Activated naive CD4-positive, alpha-beta T cell treated with anti-CD3 and anti-CD28 coated beads, Interleukin-2, amount 10 ng/mL, durations not matched to agents 7 days and 5 days (primary cell): ENCODE measurements around the gene LRFN2.
A peak's percentile ranks its signal among the peaks of the same experiment; 100 is the strongest.

Experiments
- CTCF ChIA-PET: fragments of 350-600 bp; sonication (Branson Sonifier 250); formaldehyde crosslinking; loops from one replicate; lab custom pipeline; 2021; ENCODE audit warnings: antibody characterized with exemption; lab: Charles Lee
- DNase-seq: peaks from one replicate; pipeline ENCODE4 v3.0.0-alpha.2; 2020
- H3K27ac Mint-ChIP-seq: one replicate; pipeline ENCODE4 v1.8.0; 2021; ENCODE audit warnings: mild to moderate bottlenecking, moderate library complexity, mixed read lengths
- H3K27me3 Mint-ChIP-seq: one replicate; pipeline ENCODE4 v1.8.0; 2021; ENCODE audit warnings: mild to moderate bottlenecking, mixed read lengths
- H3K36me3 Mint-ChIP-seq: one replicate; pipeline ENCODE4 v1.8.0; 2021; ENCODE audit warnings: mixed read lengths
- H3K4me1 Mint-ChIP-seq: one replicate; pipeline ENCODE4 v1.8.0; 2021; ENCODE audit warnings: mixed read lengths
- H3K4me3 Mint-ChIP-seq: one replicate; pipeline ENCODE4 v1.8.0; 2021; ENCODE audit warnings: mild to moderate bottlenecking, moderate library complexity, mixed read lengths
- H3K9me3 Mint-ChIP-seq: one replicate; pipeline ENCODE4 v1.8.0; 2021; ENCODE audit warnings: mixed read lengths

Gene LRFN2

DNA sequence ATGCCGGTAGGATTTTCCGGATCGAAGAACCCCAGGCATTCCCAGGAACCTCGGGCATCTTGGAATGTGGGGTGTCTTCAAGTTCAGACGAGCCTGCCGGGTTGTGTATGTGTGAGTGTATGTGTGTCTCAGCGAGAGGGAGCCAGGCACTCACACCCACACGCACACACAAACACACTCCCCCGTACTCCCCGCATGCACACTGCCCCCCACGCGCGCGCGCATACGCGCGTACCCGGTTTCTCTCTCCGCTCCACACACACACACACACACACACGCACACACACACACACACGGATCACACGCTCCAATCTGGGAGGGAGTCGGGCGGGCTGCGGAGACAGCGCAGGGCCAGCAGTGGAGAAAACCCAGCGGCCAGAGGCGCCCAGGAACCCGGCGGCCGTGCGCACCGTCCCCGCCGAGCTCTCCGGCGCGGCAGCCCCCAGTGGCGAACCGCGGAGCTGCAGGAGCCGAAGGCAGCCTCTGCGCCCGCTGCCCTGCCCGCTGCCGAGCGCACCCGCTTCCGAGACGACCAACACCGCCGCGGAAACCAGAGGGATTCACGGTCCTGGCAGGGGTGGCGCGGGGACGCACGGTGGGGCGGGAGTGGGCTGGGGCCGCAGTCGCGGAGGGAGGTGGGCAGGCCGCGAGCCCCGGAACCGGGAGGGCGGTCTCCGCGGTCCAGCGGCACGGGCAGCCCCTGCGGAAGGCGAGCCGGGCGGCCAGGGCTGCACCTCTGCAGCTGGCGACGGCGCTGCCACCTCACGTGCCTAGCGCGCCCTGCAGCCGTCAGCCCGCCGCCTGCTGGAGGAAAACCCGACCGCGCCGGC, at the start of gene LRFN2:
Gene LRFN2 (minus strand): TSS at position 125 of the 830 bp plus-strand sequence.
- CTCF ChIA-PET = interaction anchor here (0.6 to 1.3 kb wide), 4 partner anchors 36 to 273 kb away, joined by 3 to 4 read pairs (median 3); no protein-coding TSS in a partner anchor
- no peak within 1 kb of the TSS for H3K27ac Mint-ChIP-seq
- H3K27me3 Mint-ChIP-seq = peaks cover 72% of the 10 kb centered on the region
- peaks cover 24% of the 10 kb centered on the region for H3K4me1 Mint-ChIP-seq
- peak; percentile 80 for DNase-seq
- H3K36me3 Mint-ChIP-seq = no peaks in the 10 kb centered on the region
- no peaks in the 10 kb centered on the region for H3K9me3 Mint-ChIP-seq
- peak within 1 kb of the TSS; percentile 69 for H3K4me3 Mint-ChIP-seq

DNA sequence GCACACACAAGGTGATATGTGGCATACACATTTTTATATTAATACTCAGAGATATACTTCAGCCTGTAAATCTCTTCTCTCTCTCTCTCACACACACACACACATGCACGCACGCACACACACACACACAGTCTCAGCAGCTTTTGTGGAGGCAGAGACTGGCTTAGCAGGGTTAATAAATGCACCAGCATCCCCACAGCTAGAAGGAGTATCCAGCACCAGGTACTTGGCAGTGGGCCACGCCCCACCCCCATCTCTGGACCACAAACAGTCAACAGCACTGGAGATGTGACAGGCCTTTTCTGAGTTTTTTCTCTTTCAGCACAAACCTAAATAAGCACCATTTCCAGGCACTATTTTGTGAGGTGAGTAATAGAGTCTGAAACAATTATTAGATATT, 47.3 kb upstream of the LRFN2 start:
- Mint-ChIP-seq H3K9me3 (no peaks in the 10 kb centered on the region), H3K27me3 (peaks cover 16% of the 10 kb centered on the region), H3K4me3 (no peak overlapping the region), H3K4me1 (peaks cover 3% of the 10 kb centered on the region), H3K36me3 (no peaks in the 10 kb centered on the region), H3K27ac (no peak overlapping the region)
- CTCF ChIA-PET = no interaction called here
- DNase-seq = no peak

DNA sequence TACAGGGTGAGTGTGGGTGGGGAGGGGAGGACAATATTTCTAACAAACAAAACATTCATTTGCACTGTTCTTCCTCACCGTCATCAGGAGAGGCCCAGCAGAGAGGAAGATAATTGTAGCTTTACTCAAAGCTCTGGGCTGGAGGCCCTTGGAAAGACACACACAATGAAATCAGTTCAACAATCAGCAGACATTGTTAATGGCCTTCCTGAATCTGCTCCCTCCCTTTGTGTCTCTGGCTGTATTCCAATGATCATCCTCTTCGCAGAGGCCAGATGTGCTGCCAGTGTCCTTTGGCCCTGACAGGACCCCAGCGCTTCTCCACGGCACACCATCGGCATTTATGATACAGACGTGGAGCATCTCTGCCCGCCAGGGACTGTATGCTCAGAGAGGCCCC, 44.6 kb upstream of the LRFN2 start:
- Mint-ChIP-seq H3K4me1 (no peaks in the 10 kb centered on the region), H3K27me3 (peaks cover 19% of the 10 kb centered on the region), H3K27ac (no peak overlapping the region), H3K36me3 (no peaks in the 10 kb centered on the region), H3K9me3 (no peaks in the 10 kb centered on the region), H3K4me3 (no peak overlapping the region)
- CTCF ChIA-PET = no interaction called here
- no peak for DNase-seq

DNA sequence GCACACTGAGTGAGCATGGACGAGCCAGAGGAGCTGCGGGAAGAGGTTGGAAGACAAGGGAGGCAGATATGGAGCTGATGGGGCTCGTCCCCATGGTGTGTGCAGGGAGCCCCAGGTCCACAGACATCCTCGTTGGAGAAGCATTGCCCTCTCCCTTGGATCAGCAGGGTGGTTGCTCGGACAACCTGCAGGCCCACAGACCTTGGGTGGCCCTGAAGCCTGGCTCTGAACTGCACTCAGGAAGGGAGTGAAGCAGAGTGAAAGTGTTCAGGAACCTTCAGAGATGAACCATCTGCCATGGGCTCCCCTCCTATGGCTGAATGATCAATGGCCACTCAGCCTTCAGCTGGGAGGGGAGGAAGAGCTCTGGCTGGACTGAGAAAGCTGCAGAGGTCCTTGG, 43.3 kb upstream of the LRFN2 start:
- Mint-ChIP-seq H3K27ac (no peak overlapping the region), H3K4me1 (no peaks in the 10 kb centered on the region), H3K4me3 (no peak overlapping the region), H3K9me3 (no peaks in the 10 kb centered on the region), H3K36me3 (no peaks in the 10 kb centered on the region), H3K27me3 (peaks cover 19% of the 10 kb centered on the region)
- CTCF ChIA-PET = no interaction called here
- DNase-seq = no peak

DNA sequence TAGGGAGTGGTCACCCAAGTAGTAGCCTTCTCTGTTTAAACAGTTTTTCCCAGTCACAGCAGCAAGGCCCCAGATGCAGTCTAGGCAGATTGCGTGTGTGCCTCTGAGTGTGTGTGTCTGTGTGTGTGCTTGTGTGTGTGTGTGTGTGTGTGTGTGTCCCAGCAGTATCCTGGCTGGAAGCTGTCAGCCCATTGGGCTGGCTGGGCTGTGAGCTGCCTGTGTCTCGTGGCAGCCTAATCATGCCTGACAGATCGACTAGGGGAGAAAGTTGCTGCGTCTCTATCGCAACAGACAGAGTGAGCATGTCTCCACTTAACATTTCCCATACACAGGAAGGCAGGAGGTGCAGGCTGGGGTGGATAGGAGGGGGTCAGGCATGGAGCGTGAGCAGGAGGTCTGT, 42.9 kb upstream of the LRFN2 start:
- H3K36me3 Mint-ChIP-seq = no peaks in the 10 kb centered on the region
- H3K4me3 Mint-ChIP-seq = no peak overlapping the region
- no peak overlapping the region for H3K27ac Mint-ChIP-seq
- H3K27me3 Mint-ChIP-seq = peaks cover 19% of the 10 kb centered on the region
- no peaks in the 10 kb centered on the region for H3K4me1 Mint-ChIP-seq
- CTCF ChIA-PET = interaction anchor here (0.6 kb wide), 1 partner anchor 130 kb away, joined by 3 read pairs; no protein-coding TSS in a partner anchor
- no peak for DNase-seq
- H3K9me3 Mint-ChIP-seq = no peaks in the 10 kb centered on the region

DNA sequence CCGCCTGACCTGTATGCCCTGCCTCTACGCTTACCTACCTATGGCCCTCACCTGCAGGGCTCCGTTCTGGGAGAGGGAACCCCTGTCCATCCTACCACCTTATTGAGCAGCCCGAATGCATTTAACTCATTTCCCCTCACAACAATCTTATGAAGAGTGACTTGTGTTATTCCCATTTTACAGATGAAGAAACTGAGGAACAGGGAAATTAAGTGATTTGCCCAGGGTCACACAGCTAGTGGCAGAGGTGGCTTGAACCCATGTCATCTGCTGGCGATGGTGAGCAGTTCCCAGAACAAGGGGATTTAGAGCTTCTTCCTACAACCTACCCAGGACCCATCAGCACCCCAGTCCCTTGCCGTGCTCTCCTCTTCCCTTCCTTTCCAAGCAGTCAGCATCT, 42.3 kb upstream of the LRFN2 start:
- DNase-seq = no peak
- Mint-ChIP-seq H3K36me3 (no peaks in the 10 kb centered on the region), H3K9me3 (no peaks in the 10 kb centered on the region), H3K4me1 (no peaks in the 10 kb centered on the region), H3K4me3 (no peak overlapping the region), H3K27me3 (peaks cover 19% of the 10 kb centered on the region), H3K27ac (no peak overlapping the region)
- CTCF ChIA-PET = interaction anchor here (0.6 kb wide), 1 partner anchor 130 kb away, joined by 3 read pairs; no protein-coding TSS in a partner anchor

DNA sequence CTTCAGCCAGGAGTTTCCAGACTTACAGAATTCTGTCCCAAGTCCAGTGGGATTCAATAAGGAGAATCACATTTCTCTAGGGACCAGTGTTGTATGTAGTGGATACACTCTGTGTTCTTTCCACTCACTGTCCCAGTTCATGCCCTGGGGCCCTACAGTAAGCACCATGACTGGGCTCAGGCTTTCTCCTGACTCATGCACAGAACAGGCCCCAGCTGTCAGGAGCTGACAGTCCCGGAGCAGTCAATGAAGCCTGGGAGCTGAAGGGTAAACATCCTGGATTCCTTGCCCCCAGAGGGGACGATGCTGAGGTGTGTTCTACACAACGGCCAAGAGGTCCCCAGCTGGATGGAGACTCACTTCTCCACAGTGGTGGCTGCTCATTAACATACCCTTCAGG, 40.2 kb upstream of the LRFN2 start:
- H3K27ac Mint-ChIP-seq = no peak overlapping the region
- DNase-seq = no peak
- H3K9me3 Mint-ChIP-seq = no peaks in the 10 kb centered on the region
- H3K4me1 Mint-ChIP-seq = no peaks in the 10 kb centered on the region
- H3K4me3 Mint-ChIP-seq = no peak overlapping the region
- H3K36me3 Mint-ChIP-seq = no peaks in the 10 kb centered on the region
- peaks cover 19% of the 10 kb centered on the region for H3K27me3 Mint-ChIP-seq
- CTCF ChIA-PET = no interaction called here

DNA sequence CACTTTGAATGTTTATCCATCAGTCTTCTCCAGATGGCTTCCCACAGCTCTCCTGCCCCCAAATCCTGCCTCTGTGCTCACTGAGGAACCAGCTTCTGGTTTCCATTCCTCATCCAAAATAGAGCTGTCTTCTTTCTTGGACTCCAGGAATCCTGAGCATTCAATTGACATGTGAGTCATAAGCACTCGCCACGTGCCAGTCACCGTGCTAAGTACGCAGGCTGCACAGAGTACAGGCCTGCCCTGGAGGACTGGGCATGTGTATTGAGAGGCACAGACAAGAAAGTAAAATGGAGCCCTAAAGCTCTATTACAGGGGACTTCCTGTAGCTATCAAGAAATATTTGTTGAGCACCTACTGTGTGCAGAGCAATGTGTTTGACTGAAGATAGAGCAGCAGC, 39.7 kb upstream of the LRFN2 start:
- no peak for DNase-seq
- H3K36me3 Mint-ChIP-seq = no peaks in the 10 kb centered on the region
- no peaks in the 10 kb centered on the region for H3K9me3 Mint-ChIP-seq
- no peak overlapping the region for H3K27ac Mint-ChIP-seq
- no peak overlapping the region for H3K4me3 Mint-ChIP-seq
- CTCF ChIA-PET = no interaction called here
- no peaks in the 10 kb centered on the region for H3K4me1 Mint-ChIP-seq
- peaks cover 19% of the 10 kb centered on the region for H3K27me3 Mint-ChIP-seq

DNA sequence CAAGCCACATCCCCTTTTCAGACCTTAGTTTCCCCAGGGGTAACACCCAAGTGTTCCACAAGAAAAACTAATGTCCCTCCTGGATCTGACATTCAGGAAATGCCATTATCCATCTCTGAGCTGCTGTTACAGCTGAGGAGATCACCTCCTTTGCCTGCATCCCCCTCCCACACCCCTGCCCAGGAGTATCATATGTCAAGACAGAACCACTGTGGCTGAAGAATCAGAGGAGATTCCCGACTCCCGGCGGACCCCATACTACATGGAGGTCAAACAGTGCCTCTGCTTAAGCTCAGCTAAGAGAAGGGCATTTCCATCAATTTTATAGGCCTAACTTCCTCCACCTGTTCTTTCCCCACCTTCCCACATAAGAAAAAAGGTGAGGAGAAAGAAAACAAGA, 36.8 kb upstream of the LRFN2 start:
- Mint-ChIP-seq H3K4me1 (no peaks in the 10 kb centered on the region), H3K36me3 (no peaks in the 10 kb centered on the region), H3K4me3 (no peak overlapping the region), H3K27me3 (peaks cover 13% of the 10 kb centered on the region), H3K27ac (no peak overlapping the region), H3K9me3 (no peaks in the 10 kb centered on the region)
- CTCF ChIA-PET = interaction anchor here (0.7 kb wide), 1 partner anchor 31 kb away, joined by 3 read pairs; no protein-coding TSS in a partner anchor
- DNase-seq = no peak

DNA sequence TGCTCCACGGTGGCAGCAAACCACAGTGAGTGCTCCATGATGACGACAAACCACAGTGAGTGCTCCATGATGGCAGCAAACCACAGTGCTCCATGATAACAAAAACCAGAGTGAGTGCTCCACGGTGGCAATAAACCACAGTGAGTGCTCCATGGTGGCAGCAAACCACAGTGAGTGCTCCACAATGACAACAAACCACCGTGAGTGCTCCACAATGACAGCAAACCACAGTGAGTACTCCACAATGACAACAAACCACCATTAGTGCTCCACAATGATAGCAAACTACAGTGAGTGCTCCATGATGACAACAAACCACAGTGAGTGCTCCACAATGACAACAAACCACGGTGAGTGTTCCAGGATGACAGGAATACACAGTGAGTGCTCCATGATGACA, 36.0 kb upstream of the LRFN2 start:
- no peak for DNase-seq
- no peaks in the 10 kb centered on the region for H3K36me3 Mint-ChIP-seq
- no peaks in the 10 kb centered on the region for H3K9me3 Mint-ChIP-seq
- no peaks in the 10 kb centered on the region for H3K4me1 Mint-ChIP-seq
- H3K27ac Mint-ChIP-seq = no peak overlapping the region
- H3K4me3 Mint-ChIP-seq = no peak overlapping the region
- CTCF ChIA-PET = no interaction called here
- peaks cover 16% of the 10 kb centered on the region for H3K27me3 Mint-ChIP-seq

DNA sequence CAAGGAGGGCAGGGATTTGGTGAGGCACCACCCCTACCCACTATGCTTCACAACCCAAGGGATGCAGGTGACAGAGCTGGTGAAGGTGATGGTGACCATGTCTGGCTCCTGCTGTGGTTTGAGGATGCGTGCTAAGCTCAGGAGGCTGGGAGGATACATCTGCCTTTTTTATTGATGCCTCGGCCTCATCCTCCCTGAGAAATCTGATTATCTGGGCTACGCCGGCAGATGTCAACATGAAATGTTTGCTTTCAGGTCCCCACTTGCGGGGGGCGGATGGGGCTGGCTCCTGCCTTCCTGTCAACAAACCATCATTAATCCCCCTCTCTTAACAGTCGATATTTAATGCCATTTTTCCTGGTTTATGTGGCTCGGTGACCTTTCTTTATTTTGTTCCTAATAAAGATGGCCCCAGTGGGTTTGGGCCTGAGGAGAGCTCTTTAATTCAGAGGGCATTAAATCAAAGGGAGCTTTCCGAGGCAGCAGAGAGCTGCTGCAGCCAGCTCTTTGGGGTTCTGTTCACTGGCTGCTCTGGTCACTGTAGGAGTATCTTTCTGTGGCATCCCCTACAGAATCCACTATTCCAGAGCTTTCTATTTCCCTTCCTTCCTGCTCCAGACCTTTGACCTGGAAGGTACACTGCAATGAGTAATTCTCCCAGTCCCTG, 33.5 kb upstream of the LRFN2 start:
- no peak for DNase-seq
- Mint-ChIP-seq H3K27me3 (peaks cover 22% of the 10 kb centered on the region), H3K27ac (no peak overlapping the region), H3K4me1 (no peaks in the 10 kb centered on the region), H3K36me3 (no peaks in the 10 kb centered on the region), H3K9me3 (no peaks in the 10 kb centered on the region), H3K4me3 (no peak overlapping the region)
- CTCF ChIA-PET = no interaction called here

DNA sequence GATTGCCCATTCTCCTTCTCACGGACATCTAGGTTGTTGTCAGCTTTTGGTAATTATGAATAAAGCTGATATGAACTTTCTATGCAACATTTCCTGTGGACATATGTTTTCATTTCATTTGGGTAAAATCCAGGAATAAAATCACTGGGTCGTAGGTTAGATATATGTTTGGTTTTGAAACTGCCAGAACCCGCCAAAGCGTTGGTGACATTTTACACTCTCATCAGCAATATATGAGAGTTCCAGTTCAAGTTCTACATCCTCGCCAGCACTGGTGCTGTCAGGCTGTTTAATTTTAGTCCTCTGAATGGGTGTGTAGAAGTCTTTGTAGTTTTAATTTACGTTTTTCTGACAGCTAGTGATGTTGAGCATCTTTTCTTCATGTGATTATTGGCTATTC, 27.5 kb upstream of the LRFN2 start:
- H3K27ac Mint-ChIP-seq = no peak overlapping the region

DNA sequence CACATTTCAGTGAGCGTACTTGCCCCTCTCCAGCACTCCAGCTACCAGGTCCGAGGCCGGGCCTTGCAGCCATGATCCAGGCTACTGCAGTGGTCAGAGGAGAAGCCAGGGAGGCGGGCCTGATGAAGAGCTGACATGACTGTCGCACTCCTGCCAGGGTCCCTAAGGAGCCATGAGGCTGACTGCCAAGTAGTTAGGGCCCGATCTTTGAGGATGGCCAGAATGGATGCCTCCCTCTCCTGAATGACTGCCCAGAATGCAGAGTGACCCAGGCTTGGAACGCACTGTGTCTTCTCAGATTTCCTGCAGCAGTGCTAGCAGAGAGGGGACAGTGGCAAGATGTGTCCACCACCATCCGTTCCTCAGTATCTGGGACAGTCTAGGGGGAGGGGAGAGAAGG, 24.7 kb upstream of the LRFN2 start:
- DNase-seq = no peak

More for the DNA sequence above, 27.5 kb upstream of the LRFN2 start:
- Mint-ChIP-seq H3K9me3 (no peaks in the 10 kb centered on the region), H3K36me3 (no peaks in the 10 kb centered on the region), H3K27me3 (peaks cover 21% of the 10 kb centered on the region), H3K4me3 (no peak overlapping the region), H3K4me1 (no peaks in the 10 kb centered on the region)
- CTCF ChIA-PET = no interaction called here
- no peak for DNase-seq

DNA sequence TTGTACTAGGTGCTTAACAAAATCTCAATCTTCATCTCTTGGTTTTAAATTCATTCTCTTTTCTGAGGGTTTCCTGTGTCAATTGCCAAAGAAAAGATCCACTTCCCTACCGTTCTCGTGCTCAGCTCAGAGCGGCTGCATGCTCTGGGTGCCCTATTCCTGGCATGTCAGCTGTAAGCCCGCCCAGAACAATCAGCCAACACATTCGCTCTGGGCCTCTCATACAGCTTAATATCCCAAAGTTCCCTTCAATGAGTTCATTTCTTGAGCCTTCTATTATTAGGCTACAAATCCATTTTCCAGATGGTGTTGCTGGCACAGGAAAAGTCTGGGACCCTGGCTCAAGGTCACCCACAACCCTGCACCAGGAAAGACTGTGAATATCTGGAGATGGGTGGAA, 24.3 kb upstream of the LRFN2 start:
- CTCF ChIA-PET = no interaction called here
- Mint-ChIP-seq H3K4me1 (no peaks in the 10 kb centered on the region), H3K4me3 (no peak overlapping the region), H3K9me3 (no peaks in the 10 kb centered on the region), H3K36me3 (no peaks in the 10 kb centered on the region), H3K27me3 (peaks cover 23% of the 10 kb centered on the region), H3K27ac (no peak overlapping the region)
- no peak for DNase-seq

More for the DNA sequence above, 24.7 kb upstream of the LRFN2 start:
- Mint-ChIP-seq H3K36me3 (no peaks in the 10 kb centered on the region), H3K27me3 (peaks cover 22% of the 10 kb centered on the region), H3K27ac (no peak overlapping the region), H3K4me1 (no peaks in the 10 kb centered on the region), H3K4me3 (no peak overlapping the region), H3K9me3 (no peaks in the 10 kb centered on the region)
- CTCF ChIA-PET = no interaction called here

DNA sequence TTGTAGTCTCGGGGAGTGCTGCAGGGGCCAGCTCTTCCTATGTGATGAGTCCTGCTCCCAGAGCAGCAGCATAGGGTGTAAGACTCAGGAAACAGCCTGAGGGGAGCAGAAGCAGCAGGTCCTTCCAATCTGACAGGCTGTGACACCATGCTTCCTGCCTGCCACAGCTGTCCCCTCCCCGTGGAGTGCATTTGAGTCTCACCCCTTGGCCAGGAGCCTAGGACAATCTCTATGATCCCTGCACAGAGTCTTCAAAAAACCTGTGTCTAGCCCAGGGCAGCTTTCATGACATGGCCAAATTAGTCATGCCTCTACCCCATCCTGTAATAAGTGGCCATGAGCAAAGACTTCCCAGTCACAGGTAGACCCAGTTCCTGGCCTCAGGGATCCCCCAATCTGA, 23.1 kb upstream of the LRFN2 start:
- no peaks in the 10 kb centered on the region for H3K36me3 Mint-ChIP-seq
- peaks cover 24% of the 10 kb centered on the region for H3K27me3 Mint-ChIP-seq

More for the DNA sequence above, 23.1 kb upstream of the LRFN2 start:
- Mint-ChIP-seq H3K9me3 (no peaks in the 10 kb centered on the region), H3K4me1 (no peaks in the 10 kb centered on the region), H3K4me3 (no peak overlapping the region), H3K27ac (no peak overlapping the region)
- DNase-seq = no peak
- CTCF ChIA-PET = no interaction called here
